GM12874 (cell line): Measurements from ENCODE around the gene RASA2.
A peak's percentile ranks its signal among the peaks of the same experiment; 100 is the strongest.

Experiments used
- TF ChIP-seq, protein P1 (sequence below): IDR thresholded peaks from 2 replicates; pipeline ENCODE4 v1.5.1; 2011; ENCODE audit warnings: low read depth, mild to moderate bottlenecking, control low read depth, low read length, moderate library complexity; ENCODE audit not compliant: insufficient read depth

The RASA2 gene

DNA sequence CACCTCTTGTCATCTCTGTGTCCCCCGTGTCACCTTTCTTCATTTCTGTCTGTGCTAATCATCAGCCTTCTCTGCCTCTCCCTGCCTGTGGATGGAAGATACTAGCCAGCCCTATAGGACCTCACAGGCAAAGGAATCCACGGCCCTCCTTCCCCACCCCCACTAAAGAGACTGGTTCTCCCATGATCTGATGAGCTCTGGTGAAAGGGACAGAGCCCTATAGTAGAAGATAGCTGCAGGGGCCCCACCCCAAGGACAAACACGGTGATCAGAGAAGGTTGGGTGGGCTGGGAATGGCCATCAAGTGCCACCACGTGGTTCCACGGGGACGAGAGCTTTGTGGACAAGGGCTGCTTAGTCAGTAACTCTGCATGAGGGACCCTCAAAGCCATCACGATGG is 27.8 kb upstream of the RASA2 start:
- TF ChIP-seq, protein P1, sequence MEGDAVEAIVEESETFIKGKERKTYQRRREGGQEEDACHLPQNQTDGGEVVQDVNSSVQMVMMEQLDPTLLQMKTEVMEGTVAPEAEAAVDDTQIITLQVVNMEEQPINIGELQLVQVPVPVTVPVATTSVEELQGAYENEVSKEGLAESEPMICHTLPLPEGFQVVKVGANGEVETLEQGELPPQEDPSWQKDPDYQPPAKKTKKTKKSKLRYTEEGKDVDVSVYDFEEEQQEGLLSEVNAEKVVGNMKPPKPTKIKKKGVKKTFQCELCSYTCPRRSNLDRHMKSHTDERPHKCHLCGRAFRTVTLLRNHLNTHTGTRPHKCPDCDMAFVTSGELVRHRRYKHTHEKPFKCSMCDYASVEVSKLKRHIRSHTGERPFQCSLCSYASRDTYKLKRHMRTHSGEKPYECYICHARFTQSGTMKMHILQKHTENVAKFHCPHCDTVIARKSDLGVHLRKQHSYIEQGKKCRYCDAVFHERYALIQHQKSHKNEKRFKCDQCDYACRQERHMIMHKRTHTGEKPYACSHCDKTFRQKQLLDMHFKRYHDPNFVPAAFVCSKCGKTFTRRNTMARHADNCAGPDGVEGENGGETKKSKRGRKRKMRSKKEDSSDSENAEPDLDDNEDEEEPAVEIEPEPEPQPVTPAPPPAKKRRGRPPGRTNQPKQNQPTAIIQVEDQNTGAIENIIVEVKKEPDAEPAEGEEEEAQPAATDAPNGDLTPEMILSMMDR: no peak

DNA sequence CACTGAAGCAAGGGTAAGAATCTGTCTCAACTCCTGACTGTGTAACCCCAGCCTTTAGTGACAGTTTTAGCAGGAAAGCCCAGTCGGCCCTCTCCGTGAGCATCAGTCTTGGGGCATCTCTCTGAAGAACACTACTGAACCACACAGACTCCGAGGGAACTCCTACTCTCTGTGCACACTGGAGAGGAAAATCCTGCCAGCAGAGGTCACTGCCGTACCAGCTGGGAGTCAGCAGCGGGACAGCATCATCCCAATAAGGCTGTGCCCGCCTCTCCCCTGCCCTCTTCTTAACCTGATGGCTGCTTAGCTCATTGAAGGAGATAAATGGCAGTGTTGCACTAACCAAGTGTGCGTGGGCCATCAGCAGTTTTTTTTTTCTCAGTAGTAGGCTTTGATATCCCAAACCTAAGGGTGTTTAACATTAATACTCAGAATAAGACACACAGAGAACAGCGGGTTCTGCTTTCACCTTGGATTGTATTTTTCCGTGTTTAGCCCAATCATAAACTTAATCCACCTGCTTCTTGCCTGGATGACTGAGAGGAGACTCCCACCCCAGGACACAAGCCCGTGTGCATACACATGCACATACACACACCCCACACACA is 26.6 kb upstream of the RASA2 start:
- TF ChIP-seq, protein P1: peak; percentile 86

DNA sequence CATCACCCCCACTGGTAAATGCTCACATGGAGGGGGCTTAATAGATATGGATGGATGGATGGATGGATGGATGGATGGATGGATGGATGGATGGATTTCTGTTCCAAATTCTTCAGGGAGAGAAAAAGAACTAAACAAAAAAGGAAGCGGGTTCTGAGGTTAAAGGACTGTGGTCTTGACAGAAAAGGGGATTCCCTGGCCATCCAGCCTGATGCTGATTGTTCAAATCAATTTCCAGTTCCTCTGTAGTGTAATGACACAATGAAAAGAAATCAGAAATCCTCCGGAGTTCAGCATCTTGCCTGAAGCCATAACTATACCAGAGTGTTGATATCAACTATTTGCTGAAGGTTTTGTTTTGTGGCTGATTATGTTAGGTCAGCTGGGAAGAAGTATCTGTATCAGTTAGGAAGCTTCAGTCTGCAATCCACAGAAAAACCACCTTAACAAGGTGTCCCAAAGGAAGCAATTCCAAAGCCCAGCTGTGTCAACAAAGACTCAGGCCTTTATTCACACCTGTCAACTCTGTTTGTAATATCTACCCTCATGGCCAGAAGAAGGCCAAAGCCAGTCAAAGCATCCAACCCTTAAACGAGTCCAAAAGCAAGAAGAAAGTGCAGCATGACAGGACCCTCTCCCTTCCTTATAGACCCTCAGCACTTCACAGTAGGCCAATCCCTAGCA is 24.5 kb upstream of the RASA2 start:
- TF ChIP-seq, protein P1: no peak

DNA sequence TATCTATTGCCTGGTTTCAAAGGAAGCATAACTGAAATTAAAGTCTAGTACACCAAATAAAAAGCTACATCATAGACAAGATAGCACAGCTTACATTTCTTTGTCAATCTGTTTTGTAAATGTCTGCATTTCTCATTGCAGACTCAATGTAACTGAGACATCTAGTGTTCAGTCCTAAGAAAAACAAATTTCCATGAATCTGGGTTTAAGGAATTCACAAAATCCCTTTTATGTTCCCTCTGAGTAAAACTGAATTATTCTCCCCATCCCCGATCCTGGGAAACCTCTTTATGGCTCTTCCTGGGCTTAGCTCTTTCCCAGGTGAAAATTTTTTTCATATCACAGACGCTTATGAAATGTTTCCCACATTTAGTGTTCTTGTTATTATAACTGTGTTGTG is 21.6 kb upstream of the RASA2 start:
- TF ChIP-seq, protein P1: no peak

DNA sequence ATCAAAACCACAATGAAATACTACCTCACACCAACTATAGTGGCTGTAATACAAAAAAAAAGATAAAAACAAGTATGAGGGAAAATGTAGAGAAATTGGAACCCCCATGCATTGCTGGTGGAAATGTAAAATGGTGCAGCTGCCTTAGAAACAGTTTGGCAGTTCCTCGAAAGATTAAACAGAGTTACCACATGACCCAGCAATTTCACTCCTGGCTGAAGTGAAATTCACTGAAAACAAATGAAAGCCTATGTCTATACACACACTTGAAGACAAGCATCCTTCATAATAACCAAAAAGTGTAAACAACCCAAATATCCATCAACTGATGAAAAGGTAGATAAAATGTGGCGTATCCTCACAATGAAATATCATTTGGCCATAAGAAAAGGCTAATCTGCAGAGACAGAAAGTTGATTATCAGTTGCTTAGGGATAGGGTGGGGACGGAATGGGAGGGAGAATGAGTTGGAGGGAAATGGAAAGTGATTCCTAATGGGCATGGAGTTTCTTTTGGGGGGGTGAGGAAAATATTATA is 20.1 kb upstream of the RASA2 start:
- TF ChIP-seq, protein P1: no peak

DNA sequence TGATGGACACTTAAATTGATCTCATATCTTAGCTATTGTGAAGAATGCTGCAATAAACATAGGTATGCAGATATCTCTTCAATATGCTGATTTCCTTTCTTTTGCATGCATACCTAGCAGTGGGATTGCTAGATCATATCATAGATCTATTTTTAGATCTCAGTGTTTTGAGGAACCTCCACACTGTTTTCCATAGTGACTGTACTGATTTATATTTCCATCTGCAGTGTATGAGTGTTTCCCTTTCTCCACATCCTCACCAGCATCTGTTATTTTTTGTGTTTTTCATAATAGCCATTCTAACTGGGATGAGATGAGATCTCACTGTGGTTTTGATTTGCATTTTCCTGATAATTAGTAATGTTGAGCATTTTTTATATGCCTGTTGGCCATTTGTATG is 17.1 kb upstream of the RASA2 start:
- TF ChIP-seq, protein P1: no peak

DNA sequence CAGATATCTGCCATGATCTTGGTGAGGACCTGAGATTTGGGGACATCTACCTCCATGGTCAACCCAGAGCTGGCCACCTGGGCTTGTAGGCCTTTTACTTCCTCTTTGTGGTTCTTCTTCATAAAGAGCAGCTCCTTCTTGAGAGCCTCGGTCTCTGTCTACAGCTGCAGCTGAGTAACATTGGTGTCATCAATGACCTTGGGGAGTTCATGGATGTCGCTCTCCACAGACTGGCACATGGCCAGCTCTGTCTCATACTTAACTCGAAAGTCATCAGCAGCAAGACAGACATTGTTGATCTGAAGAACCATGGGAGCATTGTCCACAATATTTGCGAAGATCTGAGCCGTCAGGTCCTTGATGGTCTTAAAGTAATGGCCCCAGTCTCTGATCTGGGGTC is 15.7 kb upstream of the RASA2 start:
- TF ChIP-seq, protein P1: no peak
